GM21447 (cell line): ENCODE measurements around the gene MGME1.
"Not testable (repeated sequence)": the region's sequence is repeated elsewhere in the genome, so short reads cannot be mapped to it uniquely, and the experiment has no call there.

Source experiments
- ATAC-seq: cut with Tn5 transposase; IDR thresholded peaks from one replicate; pipeline ENCODE4 v1.9.1; 2021; ENCODE audit not compliant: unreplicated experiment

MGME1 gene

DNA sequence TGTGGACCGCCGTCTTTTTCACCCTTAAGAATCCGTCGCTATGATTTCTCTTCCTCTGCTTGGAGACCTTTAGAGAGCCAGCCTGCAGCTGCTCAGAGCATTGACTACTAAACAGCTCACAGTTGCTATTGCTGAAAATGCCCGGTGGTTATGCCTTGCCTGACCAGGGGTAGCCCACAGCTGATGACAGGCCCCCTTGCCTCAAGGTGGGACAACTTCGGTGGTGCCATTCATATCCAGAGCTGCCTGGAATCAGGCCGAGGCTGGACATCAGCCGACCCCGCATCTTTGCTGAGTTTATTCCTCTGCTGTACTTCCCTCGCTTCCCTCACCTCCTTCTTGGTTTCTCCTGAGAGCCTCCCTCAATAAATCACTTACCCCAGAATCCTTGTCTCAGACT, 49.3 kb downstream of the MGME1 start:
- ATAC-seq, result no peak

DNA sequence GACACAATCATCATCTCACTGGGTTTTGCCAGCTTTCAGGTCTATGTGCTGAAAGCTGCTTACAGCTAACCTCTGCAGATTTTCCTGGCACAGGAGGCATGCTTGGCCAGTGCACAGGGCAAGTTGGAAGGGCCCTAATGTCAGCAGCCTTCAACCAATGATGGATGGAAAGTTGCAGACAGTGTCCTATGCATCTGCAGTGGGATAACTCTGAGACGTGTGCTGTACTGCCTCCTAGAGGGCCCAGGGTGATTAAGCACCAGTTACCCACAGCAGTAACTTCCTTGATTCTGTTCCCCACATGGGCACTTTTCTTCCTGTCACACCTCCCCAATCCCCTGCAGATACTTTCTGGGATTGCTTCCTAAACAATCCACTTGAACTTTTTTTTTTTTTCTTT, 50.2 kb downstream of the MGME1 start:
- no peak for ATAC-seq

DNA sequence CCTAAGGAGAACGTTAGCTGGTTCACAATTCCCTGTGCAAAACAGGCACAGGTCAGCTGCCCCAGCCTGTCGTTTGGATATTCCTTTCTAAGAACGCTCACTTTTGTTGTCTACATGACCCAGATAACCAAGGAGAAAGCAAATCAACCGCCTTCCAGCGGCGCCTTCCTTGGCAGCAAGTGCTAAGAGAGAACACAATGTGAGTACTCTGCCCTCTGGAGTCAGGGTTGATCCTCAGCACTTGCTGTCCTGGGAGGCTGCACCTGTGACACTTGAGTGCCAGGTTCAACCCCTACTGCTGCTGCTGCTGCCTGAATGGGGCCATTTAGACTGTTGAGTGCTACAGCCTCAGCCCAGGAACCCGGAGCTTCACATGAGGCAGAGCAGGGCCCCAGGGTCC, 52.1 kb downstream of the MGME1 start:
- ATAC-seq, result no peak

DNA sequence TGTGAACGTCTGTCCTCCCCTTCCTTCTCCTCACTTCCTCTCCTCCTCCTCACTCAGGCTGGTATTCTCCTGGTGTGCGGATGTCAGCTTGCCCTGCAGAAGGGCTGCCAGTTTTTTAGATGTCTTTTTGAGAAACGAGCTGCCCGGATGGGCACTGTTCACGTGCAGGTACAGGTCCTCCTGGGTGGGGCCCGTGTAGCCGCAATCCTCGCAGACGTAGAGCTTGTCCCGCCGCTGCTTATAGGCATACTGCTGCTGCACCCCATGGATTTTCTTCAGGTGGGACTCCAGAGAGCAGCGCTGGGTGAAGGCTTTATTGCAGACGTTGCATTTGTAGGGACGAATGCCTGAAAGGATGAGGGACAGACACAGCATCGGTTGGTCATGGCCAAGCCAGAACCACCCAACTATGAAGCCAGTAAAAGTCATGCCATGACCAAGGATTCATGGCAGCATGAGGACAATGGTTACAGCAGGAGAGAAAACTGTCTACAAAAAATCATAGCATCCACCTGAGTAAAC, 55.8 kb downstream of the MGME1 start:
- ATAC-seq, result no peak

DNA sequence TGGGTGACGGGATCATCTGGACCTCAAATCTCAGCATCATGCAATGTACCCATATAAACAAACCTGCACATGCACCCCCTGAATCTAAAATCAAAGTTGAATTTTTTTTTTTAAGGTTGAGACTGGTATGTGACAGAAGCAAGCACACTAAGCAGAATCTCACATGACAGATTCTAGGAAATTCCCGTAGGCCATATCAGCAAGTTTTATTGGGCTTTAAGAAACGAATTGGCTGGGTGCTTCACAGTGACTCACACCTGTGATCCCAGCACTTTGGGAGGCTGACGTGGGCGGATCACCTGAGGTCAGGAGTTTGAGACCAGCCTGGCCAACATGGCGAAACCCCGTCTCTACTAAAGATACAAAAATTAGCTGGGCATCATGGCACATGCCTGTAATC, 58.2 kb downstream of the MGME1 start:
- not testable (repeated sequence) for ATAC-seq

DNA sequence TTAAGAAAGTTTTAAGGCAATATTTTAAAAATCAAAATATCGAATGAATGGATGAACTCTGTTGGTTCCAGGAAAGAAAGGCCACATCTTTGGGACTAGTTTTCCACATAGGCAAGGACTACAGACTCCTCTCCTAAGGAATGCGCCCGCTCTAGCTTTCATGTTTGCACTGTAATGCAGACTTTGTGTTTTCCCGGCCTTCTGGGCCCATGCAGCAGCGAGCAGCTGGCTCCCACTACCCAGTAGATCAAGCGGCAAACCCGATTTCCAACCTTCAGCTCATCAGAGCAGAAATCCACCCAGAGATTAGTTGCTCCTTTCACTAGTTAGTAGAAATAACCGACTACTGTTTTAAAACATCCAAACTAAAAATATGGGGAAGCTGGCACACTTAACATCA, 61.2 kb downstream of the MGME1 start:
- ATAC-seq, result no peak

DNA sequence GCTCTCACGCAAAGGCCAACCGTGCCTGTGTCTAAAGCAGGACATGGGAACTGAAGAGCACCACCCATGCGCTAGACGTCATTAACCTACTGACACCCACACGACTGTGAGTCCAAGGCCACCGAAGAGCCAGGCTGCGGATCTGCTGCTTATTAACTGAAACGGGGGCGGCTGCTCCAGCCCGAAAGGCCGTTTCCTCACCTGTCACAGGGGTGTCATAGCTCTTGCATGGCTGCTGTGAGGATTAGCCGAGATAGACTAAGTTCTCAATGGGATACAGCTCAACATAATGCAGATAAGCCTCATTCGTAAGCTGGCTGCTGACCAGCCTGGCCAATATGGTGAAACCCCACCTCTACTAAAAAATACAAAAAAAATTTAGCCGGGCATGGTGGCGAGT, 62.2 kb downstream of the MGME1 start:
- ATAC-seq, result no peak

DNA sequence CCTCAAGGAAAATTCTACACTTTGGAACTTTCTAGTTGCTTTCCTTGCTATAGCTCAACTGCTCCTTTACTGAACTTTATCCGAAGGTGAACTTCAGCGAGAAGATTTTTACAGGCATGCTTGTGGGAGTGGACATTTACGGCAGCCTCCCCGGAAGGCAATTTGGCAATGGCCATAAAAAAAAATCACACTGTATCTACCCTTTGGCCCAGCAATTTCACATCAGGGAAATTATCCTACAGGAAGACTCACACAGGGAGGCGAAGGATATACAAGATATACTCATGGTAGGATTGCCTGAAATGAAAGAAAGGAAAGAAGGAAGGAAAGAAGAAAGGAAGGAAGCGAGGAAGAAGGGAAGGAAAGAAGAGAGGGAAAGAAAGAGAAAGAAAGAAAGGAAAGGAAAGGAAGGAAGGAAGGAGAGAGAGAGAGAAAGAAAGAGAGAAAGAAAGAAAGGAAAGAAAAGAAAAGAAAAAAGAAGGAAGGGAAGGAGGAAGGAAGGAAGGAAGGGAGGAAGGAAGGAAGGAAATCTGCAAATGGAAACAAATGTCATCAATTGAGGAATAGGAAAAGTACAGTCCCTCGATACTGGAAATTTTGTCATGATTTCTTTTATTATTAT, 63.2 kb downstream of the MGME1 start:
- no peak for ATAC-seq

DNA sequence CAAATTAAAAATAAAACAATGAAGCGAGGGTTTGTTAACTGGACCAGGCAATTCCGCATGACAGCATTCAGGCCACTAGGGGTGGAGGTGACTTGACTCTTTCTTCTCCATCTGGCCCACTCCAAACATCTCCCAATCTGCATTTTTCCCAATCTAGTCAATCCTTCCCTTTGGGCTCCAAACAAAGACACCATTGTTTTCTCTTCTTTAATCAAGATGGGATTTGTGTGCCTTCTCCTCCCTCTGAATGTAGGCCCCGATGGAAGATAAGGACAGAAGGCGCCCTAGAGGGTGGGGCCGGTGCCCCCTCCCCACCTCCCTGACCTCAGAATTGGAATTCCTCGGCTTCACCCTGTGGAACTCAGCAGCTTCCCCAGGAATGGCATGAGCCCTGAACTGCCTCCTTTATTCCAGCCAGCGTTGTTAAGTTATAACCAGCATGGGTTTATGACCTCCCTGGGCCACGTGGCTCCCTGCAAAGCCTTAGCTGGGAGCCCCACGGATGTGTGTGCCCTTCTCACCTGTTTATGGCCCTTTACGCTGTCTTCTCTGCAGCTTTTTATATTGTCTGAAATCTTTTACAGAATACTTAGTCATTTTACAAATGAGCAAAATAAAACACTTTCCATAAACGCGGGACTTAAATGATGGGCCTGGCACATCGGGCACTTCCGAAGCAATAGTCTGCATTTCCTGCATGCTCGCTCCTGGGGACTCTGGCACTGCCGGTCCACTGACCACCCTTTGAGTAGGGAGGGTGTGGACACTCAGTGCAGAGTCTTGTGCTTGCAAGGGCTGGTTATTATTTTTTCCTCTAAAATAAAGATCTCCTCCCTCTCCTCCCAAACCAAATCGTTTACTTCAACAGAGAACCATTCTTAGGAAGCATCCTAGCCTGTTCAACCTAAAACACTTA, 64.4 kb downstream of the MGME1 start:
- no peak for ATAC-seq

DNA sequence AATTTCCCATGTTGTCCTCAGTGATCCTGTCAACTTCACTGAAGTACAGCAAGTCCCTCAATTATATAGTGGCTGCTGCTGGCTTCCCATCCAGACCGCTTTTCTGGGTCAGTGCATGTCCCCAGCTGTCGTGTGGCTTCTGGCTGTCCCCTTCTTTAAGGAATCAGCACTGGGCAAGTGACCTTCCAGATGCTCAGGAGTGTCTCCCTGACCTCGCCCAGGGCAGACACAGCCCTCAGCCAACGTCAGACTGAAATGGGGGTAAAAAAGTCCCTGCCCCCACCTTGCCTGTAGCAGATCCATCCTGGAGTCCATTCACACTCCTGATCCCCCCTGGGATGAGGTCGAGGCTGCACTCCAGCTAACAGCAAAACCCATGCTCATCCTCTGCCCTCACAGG, 65.2 kb downstream of the MGME1 start:
- no peak for ATAC-seq

DNA sequence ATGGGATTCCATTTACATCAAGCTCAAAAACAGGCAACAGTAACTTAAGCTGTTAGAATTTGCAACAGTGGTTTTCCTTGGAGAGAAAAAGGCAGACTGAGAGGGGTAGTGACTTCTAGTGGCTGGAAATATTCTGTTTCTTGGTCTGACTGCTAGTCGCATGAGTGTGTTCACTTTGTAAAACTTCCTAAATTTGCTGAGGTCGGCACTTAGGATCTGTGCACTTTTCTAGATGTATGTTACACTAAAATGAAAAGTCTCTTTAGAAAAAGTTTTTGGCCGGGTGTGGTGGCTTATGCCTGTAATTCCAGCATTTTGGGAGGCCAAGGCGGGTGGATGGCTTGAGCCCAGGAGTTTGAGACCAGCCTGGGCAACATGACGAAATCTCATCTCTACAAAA, 70.2 kb downstream of the MGME1 start:
- ATAC-seq, result no peak
